ENCODE data around the gene LRFN5. TPM values are rescaled to one million over a fixed set of nuclear protein-coding genes. Genes with fewer than 3 reads are reported as not detected.

Gene LRFN5
- total RNA-seq, 1 donor: 1.7 TPM

DNA sequence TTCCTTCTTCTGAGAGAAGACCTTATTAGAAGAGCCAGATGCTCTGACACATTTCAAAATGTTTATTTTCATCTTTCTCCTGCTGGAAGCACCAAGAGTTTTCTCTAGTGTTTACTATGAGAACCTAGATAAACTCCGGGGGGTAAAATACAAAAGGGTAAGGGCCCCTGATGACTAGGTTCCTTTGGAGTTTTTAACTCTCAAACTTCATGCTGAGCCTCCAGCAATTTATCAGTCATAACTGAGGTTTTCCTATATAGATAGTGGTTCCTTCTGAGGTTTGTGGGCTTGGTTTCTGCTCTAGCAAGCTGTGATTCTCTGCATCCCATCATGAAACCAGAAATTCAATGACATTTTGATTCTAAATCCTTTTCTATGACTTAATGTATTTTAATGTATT is 210.9 kb downstream of the LRFN5 start:
- TF ChIP-seq, protein P1, sequence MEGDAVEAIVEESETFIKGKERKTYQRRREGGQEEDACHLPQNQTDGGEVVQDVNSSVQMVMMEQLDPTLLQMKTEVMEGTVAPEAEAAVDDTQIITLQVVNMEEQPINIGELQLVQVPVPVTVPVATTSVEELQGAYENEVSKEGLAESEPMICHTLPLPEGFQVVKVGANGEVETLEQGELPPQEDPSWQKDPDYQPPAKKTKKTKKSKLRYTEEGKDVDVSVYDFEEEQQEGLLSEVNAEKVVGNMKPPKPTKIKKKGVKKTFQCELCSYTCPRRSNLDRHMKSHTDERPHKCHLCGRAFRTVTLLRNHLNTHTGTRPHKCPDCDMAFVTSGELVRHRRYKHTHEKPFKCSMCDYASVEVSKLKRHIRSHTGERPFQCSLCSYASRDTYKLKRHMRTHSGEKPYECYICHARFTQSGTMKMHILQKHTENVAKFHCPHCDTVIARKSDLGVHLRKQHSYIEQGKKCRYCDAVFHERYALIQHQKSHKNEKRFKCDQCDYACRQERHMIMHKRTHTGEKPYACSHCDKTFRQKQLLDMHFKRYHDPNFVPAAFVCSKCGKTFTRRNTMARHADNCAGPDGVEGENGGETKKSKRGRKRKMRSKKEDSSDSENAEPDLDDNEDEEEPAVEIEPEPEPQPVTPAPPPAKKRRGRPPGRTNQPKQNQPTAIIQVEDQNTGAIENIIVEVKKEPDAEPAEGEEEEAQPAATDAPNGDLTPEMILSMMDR (IDR thresholded peaks at IDR 0.05; ENCODE audit: insufficient read depth, low read depth, low read length): no peak
- no peak for DNase-seq (ENCODE audit: low read depth)

DNA sequence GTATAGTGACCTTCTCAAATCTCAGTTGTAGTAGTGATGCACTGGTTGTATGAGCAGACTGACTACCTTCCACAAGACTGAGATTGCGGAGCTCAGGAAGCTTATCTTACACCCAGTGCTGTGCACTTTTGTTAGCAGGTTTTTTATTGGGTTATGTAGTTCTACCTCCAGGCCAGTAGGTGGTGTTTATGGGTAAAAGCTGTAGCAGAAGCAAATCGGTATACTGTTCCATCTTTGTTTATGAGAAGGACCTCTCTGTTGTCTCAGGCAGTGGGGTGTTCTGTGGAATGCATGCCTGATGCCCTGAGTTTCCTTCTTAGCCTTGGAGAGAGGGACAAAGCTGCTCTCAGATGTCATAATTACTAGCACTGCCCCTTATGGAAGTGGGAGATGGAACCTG is 217.8 kb downstream of the LRFN5 start:
- H3K4me3 ChIP-seq (ENCODE audit: low read depth, low read length): no peak overlapping the region
- DNase-seq (ENCODE audit: low read depth): no peak
- TF ChIP-seq, protein P1 (IDR thresholded peaks at IDR 0.05; ENCODE audit: insufficient read depth, low read depth, low read length): peak; percentile 14

More for the DNA sequence above, 210.9 kb downstream of the LRFN5 start:
- H3K4me3 ChIP-seq (ENCODE audit: low read depth, low read length): no peak overlapping the region

DNA sequence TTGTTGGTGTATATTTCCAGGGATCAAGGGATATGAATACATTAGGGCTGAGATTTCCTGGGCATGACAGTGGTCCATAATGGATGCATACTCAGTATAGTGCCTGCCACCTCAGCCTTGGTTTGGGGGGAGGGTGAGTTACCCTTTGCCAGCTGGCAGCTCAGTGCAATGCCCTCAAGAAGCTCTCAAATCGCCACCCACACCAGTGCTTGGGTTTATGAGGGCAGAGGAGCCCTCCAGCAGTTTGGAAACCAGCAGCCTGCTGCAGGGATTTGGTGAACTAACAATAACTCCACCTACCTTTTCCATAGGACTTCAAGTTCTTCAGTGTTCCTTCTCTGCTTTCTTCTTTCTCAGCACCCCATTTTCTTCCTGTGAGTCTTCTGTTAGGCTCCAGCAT is 218.9 kb downstream of the LRFN5 start:
- TF ChIP-seq, protein P1 (IDR thresholded peaks at IDR 0.05; ENCODE audit: insufficient read depth, low read depth, low read length): no peak
- no peak overlapping the region for H3K4me3 ChIP-seq (ENCODE audit: low read depth, low read length)
- DNase-seq (ENCODE audit: low read depth): no peak

DNA sequence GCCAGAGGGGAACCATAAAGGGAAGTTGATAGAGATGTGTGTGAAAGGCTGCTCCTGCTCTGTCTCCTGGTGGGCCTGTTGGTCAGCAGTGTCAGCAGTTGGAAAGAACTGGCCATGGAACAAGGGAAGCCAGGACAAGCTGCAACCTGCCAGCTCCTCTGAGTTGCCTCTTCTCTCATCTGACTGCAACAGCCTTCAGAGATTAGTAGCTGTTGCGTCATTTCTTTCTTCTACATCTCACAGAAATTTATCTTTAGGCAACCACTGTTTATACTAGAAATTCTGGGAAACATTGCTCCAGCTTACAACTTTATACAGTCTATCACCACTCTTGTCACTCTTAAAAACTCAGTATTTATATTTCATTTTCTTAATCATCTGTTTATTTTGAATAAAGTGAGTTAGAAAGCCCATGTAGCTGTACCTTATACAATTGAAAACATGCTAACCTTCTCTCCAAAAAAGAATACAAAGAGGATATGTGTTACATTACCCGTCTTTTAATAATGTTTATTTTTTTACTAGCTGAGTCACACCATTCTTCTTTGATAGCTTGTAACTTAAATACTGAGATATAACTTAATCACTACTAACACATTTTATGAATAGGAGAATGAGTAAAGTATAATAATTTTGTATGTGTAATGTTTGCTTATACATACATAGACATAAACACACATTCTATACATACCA is 224.2 kb downstream of the LRFN5 start:
- TF ChIP-seq, protein P1 (IDR thresholded peaks at IDR 0.05; ENCODE audit: insufficient read depth, low read depth, low read length): no peak
- no peak overlapping the region for H3K4me3 ChIP-seq (ENCODE audit: low read depth, low read length)
- DNase-seq (ENCODE audit: low read depth): peak; percentile 58

DNA sequence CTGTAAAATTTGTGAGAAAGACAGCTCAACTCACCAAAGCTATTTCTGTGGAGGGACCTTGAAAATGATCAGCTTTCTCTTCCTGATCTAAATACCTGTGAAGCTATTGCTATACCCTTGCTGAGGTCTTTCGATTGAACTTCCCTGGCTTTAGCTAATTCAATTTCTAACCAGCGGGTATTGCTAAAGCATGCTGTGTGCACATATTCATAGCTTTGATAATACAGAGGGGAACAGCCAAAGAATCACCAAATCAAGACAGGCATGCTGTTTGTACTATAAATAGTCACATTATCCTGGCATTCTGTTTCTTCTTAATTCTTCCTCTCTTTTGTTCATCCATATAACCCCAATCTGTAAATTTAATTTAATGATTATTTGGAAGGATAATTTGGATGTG is 233.0 kb downstream of the LRFN5 start:
- no peak overlapping the region for H3K4me3 ChIP-seq (ENCODE audit: low read depth, low read length)
- TF ChIP-seq, protein P1 (IDR thresholded peaks at IDR 0.05; ENCODE audit: insufficient read depth, low read depth, low read length): no peak
- no peak for DNase-seq (ENCODE audit: low read depth)

DNA sequence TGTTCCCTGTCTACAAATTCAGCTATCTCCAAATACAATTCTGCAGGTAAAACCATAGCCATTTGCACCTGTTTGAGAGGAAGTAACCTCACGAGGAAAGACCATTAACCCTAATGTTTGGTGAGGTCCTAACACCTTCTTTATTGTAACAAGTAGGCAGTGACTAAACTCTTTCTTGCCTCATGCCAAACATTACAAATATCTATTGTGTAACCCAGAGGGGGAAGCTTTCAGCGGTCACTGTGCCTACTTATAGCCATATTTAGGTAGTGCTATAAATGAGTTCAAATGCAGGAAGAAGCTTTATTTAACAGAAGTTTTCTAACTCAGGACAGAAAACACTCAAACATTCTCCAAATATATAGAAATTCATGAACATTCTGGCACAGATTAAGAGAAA is 252.7 kb downstream of the LRFN5 start:
- no peak overlapping the region for H3K4me3 ChIP-seq (ENCODE audit: low read depth, low read length)
- TF ChIP-seq, protein P1 (IDR thresholded peaks at IDR 0.05; ENCODE audit: insufficient read depth, low read depth, low read length): no peak
- DNase-seq (ENCODE audit: low read depth): no peak

DNA sequence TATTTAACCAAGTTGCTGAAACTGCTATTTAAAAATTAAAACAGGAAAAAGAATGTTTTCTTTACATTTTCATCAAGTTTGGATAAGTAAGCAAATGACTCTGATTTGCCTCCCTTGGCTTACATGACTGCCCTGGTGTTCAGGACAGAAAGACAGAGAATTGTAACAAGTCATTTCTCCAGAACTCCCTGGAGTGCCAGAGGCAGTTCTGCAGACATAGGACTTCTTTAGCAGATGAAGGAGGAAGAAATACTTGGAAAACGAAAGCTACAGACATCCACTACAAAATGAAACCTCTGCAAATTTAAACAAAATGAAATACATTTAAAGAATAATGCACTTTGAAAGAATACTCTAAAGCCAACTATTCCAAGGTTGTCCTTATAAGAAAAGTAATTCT is 253.9 kb downstream of the LRFN5 start:
- TF ChIP-seq, protein P1 (IDR thresholded peaks at IDR 0.05; ENCODE audit: insufficient read depth, low read depth, low read length): no peak
- DNase-seq (ENCODE audit: low read depth): no peak
- no peak overlapping the region for H3K4me3 ChIP-seq (ENCODE audit: low read depth, low read length)
